ENCODE measurements around the gene KCNIP4.

The KCNIP4 gene

GRCh38 chr4:21554500-21554899, 394.1 kb downstream of the KCNIP4 start:
- DNase-seq, result no peak

- no peak for DNase-seq
These were observed 394.5 kb downstream of the KCNIP4 start for GRCh38 chr4:21554066-21554465.

GRCh38 chr4:21552455-21552854, 396.1 kb downstream of the KCNIP4 start:
- DNase-seq, result no peak

GRCh38 chr4:21544955-21545354, 403.6 kb downstream of the KCNIP4 start:
- DNase-seq, result no peak

- no peak for DNase-seq
These were observed 404.2 kb downstream of the KCNIP4 start for GRCh38 chr4:21544415-21544814.

GRCh38 chr4:21543514-21543913, 405.1 kb downstream of the KCNIP4 start:
- no peak for DNase-seq

GRCh38 chr4:21535898-21536297, 412.7 kb downstream of the KCNIP4 start:
- DNase-seq, result no peak

GRCh38 chr4:21531048-21531447, 417.5 kb downstream of the KCNIP4 start:
- no peak for DNase-seq

GRCh38 chr4:21529214-21529613, 419.4 kb downstream of the KCNIP4 start:
- DNase-seq, result no peak

GRCh38 chr4:21522296-21522695, 426.3 kb downstream of the KCNIP4 start:
- DNase-seq, result no peak

GRCh38 chr4:21517126-21517859, 431.3 kb downstream of the KCNIP4 start:
- peak; percentile 75 for DNase-seq

GRCh38 chr4:21514022-21514694, 434.4 kb downstream of the KCNIP4 start:
- no peak for DNase-seq

- DNase-seq, result peak; percentile 33
These were observed 436.2 kb downstream of the KCNIP4 start for GRCh38 chr4:21512353-21512752.

- DNase-seq, result no peak
These were observed 441.1 kb downstream of the KCNIP4 start for GRCh38 chr4:21507439-21507838.

GRCh38 chr4:21490682-21491081, 457.9 kb downstream of the KCNIP4 start:
- DNase-seq, result no peak

GRCh38 chr4:21476757-21477156, 471.8 kb downstream of the KCNIP4 start:
- DNase-seq, result no peak

GRCh38 chr4:21474195-21474594, 474.4 kb downstream of the KCNIP4 start:
- no peak for DNase-seq

- DNase-seq, result peak; percentile 78
These were observed 478.0 kb downstream of the KCNIP4 start for GRCh38 chr4:21470535-21470934.

- peak; percentile 22 for DNase-seq
These were observed 478.9 kb downstream of the KCNIP4 start for GRCh38 chr4:21469438-21470300.

- DNase-seq, result no peak
These were observed 481.0 kb downstream of the KCNIP4 start for GRCh38 chr4:21467551-21467950.

- DNase-seq, result no peak
These were observed 491.3 kb downstream of the KCNIP4 start for GRCh38 chr4:21457086-21457840.

GRCh38 chr4:21454831-21455230, 493.7 kb downstream of the KCNIP4 start:
- DNase-seq, result no peak

GRCh38 chr4:21454201-21454600, 494.4 kb downstream of the KCNIP4 start:
- no peak for DNase-seq
